Mesenchymal stem cell (in vitro differentiated cells and primary cell): ENCODE measurements around the gene PCDHGA9.

Experiments used
- DNase-seq: peaks from one replicate; pipeline ENCODE4 v3.0.0-alpha.2; 2013
- H2AFZ ChIP-seq: one replicate; pipeline ENCODE4 v1.6.1; 2013; ENCODE audit warnings: low read depth, mild to moderate bottlenecking, control low read depth, inconsistent platforms, low read length, moderate library complexity
- H2AK5ac ChIP-seq: 2 replicates; pipeline ENCODE4 v1.6.1; 2013; ENCODE audit warnings: low read length, moderate library complexity, mild to moderate bottlenecking, inconsistent platforms; ENCODE audit not compliant: severe bottlenecking
- H2BK120ac ChIP-seq: one replicate; pipeline ENCODE4 v1.6.1; 2013; ENCODE audit warnings: low read depth, mild to moderate bottlenecking, inconsistent platforms, low read length, moderate library complexity
- H2BK12ac ChIP-seq, 2 experiments: one replicate each; pipeline ENCODE4 v1.6.1; 2013; ENCODE audit warnings: inconsistent platforms in 2 of 2, low read length in 2 of 2, mild to moderate bottlenecking in 2 of 2, moderate library complexity in 2 of 2, control low read depth in 1 of 2
- H2BK15ac ChIP-seq: one replicate; pipeline ENCODE4 v1.6.1; 2013; ENCODE audit warnings: mild to moderate bottlenecking, low read depth, inconsistent platforms; ENCODE audit not compliant: poor library complexity, severe bottlenecking
- H2BK5ac ChIP-seq: 2 replicates; pipeline ENCODE4 v1.6.1; 2013; ENCODE audit warnings: low read depth, mild to moderate bottlenecking, low read length, control low read depth, inconsistent platforms; ENCODE audit not compliant: poor library complexity, severe bottlenecking
- H3K14ac ChIP-seq, 2 experiments: one replicate each; pipeline ENCODE4 v1.6.1; 2013; ENCODE audit warnings: inconsistent platforms in 2 of 2, low read length in 2 of 2, control low read depth in 1 of 2, mild to moderate bottlenecking in 1 of 2, moderate library complexity in 1 of 2
- H3K18ac ChIP-seq, 2 experiments: one replicate each; pipeline ENCODE4 v1.6.1; 2013; ENCODE audit warnings: inconsistent platforms in 2 of 2, low read length in 2 of 2, control low read depth in 1 of 2, low read depth in 1 of 2, mild to moderate bottlenecking in 1 of 2
- H3K23ac ChIP-seq, 2 experiments: one replicate each; pipeline ENCODE4 v1.6.1; 2013; ENCODE audit warnings: inconsistent platforms in 2 of 2, low read length in 2 of 2, mild to moderate bottlenecking in 2 of 2, moderate library complexity in 2 of 2, control low read depth in 1 of 2
- H3K27ac ChIP-seq: 2 replicates; pipeline ENCODE4 v1.5.1; 2013; ENCODE audit warnings: mild to moderate bottlenecking, moderate library complexity, low read length, control low read depth, inconsistent platforms; ENCODE audit not compliant: poor library complexity, severe bottlenecking
- H3K27me3 ChIP-seq, 2 experiments: 2 replicates each; pipeline versions ENCODE4 v1.6.1 to v1.7.0; 2013; ENCODE audit warnings: low read length in 2 of 2, mild to moderate bottlenecking in 2 of 2, moderate library complexity in 2 of 2, control low read depth in 1 of 2, inconsistent platforms in 1 of 2; ENCODE audit not compliant: control insufficient read depth in 1 of 2, insufficient read depth in 1 of 2
- H3K36me3 ChIP-seq, 2 experiments: 2 replicates each; pipeline versions ENCODE4 v1.6.1 to v1.7.0; 2013; ENCODE audit warnings: low read length in 2 of 2, control low read depth in 1 of 2, inconsistent platforms in 1 of 2, low read depth in 1 of 2, mild to moderate bottlenecking in 1 of 2; ENCODE audit not compliant: insufficient read depth in 2 of 2, control insufficient read depth in 1 of 2
- H3K4ac ChIP-seq, 2 experiments: one replicate each; pipeline ENCODE4 v1.6.1; 2013; ENCODE audit warnings: inconsistent platforms in 2 of 2, low read length in 2 of 2, mild to moderate bottlenecking in 2 of 2, moderate library complexity in 2 of 2, control low read depth in 1 of 2, low read depth in 1 of 2
- H3K4me1 ChIP-seq: 2 replicates; pipeline ENCODE4 v1.6.1; 2013; ENCODE audit warnings: low read depth, low read length, control low read depth; ENCODE audit not compliant: control insufficient read depth, insufficient read depth
- H3K4me2 ChIP-seq: 2 replicates; pipeline ENCODE4 v1.6.1; 2013; ENCODE audit warnings: low read length, mild to moderate bottlenecking, inconsistent platforms; ENCODE audit not compliant: poor library complexity, severe bottlenecking
- H3K4me3 ChIP-seq, 2 experiments: 2 replicates each; pipeline versions ENCODE4 v1.5.1 to v1.7.0; 2013; ENCODE audit warnings: low read length in 2 of 2, mild to moderate bottlenecking in 2 of 2, control low read depth in 1 of 2, low read depth in 1 of 2; ENCODE audit not compliant: insufficient read depth in 1 of 2
- H3K79me1 ChIP-seq: replicated peaks from 2 replicates; pipeline ENCODE4 v1.6.1; 2013; ENCODE audit warnings: mild to moderate bottlenecking, control low read depth, low read length, inconsistent platforms; ENCODE audit not compliant: poor library complexity, severe bottlenecking
- H3K9ac ChIP-seq: 2 replicates; pipeline ENCODE4 v1.7.0; 2013; ENCODE audit warnings: mild to moderate bottlenecking, low read length, moderate library complexity
- H3K9me3 ChIP-seq: 2 replicates; pipeline ENCODE4 v1.7.0; 2013; ENCODE audit warnings: mild to moderate bottlenecking, low read length; ENCODE audit not compliant: control insufficient read depth
- H4K8ac ChIP-seq: one replicate; pipeline ENCODE4 v1.6.1; 2013; ENCODE audit warnings: inconsistent platforms, mild to moderate bottlenecking, low read length, moderate library complexity
- H4K91ac ChIP-seq: one replicate; pipeline ENCODE4 v1.6.1; 2013; ENCODE audit warnings: mild to moderate bottlenecking, low read length, inconsistent platforms
- WGBS: methylation state at CpG from one replicate; pipeline ENCODE4 v1.1.7; 2013; ENCODE audit warnings: mixed read lengths; 5-methylcytosine and 5-hydroxymethylcytosine counted together

The PCDHGA9 gene

DNA sequence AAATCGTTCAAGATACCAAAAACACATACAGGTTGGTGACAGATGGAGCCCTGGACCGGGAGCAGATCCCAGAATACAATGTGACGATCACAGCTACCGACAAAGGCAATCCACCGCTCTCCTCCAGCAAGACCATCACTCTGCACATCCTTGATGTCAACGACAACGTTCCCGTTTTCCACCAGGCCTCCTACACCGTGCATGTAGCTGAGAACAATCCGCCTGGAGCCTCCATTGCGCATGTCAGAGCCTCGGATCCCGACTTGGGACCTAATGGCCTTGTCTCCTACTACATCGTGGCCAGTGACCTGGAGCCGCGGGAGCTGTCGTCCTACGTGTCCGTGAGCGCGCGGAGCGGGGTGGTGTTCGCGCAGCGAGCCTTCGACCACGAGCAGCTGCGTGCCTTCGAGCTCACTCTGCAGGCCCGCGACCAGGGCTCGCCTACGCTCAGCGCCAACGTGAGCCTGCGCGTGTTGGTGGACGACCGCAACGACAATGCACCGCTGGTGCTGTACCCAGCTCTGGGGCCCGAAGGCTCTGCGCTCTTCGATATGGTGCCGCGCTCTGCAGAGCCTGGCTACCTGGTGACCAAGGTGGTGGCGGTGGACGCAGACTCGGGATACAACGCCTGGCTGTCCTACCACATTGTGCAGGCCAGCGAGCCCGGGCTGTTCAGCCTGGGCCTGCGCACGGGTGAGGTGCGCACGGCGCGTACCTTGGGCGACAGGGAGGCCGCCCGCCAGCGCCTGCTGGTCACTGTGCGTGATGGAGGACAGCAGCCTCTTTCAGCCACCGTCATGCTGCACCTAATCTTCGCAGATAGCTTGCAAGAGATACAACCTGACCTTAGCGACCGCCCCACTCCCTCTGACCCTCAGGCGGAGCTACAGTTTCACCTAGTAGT, 30.8 kb upstream of the PCDHGA9 start:
- no peak for DNase-seq
- Histone ChIP-seq H2AK5ac (no peak overlapping the region), H2BK15ac (no peak overlapping the region), H3K23ac (no peak overlapping the region), H2BK5ac (no peak overlapping the region), H2BK120ac (no peak overlapping the region), H4K8ac (no peak overlapping the region), H3K14ac (no peak overlapping the region), H3K4me2 (no peak overlapping the region), H2BK12ac (no peak overlapping the region), H3K79me1 (no peaks in the 10 kb centered on the region), H2AFZ (no peak overlapping the region), H3K36me3 (peaks cover 0 to 8% of the 10 kb centered on the region in 2 experiments), H3K9me3 (peaks cover 48% of the 10 kb centered on the region), H3K4me1 (no peaks in the 10 kb centered on the region), H3K18ac (no peak overlapping the region), H3K27me3 (peaks cover 0 to 13% of the 10 kb centered on the region in 2 experiments), H3K9ac (no peak overlapping the region), H3K4me3 (peak overlapping the region; percentile 30 to 31), H3K27ac (no peak overlapping the region), H4K91ac (no peak overlapping the region), H3K4ac (no peak overlapping the region)
- WGBS: 94% methylated on average over 69 of the region's 69 CpGs

DNA sequence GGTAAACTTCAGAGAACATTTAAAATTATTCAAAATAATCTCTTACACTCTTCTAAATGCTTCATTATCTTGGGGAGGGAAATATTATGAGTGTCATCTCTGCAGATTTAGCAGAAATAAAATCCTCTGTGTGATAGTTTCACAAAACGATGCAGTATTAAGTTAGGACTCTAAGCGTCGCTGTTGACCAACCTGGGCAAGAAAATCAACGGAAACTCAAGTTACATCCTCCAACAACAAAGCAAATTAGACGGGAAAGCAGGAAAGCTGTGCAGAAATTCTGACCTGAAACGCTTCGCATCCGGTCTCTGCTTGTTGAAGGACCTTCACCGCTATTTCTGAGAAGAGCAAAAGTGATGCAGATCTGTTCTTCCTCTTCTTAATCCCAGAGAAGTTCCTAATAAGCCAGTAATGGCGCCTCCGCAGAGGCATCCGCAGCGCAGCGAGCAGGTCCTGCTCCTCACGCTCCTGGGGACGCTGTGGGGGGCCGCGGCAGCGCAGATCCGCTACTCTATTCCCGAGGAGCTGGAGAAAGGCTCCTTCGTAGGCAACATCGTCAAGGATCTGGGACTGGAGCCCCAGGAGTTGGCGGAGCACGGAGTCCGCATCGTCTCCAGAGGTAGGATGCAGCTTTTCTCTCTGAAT, 28.8 kb upstream of the PCDHGA9 start, which contains the start of gene PCDHGA6:
PCDHGA6 (plus strand) TSS at position 219 of the 645 bp plus-strand sequence; CDS start at position 412, 193 bp downstream.
- no peak within 1 kb of the TSS for H2BK5ac ChIP-seq
- H2AFZ ChIP-seq: no peak within 1 kb of the TSS
- H3K4me1 ChIP-seq: no peaks in the 10 kb centered on the region
- H3K18ac ChIP-seq: no peak within 1 kb of the TSS
- H3K9ac ChIP-seq: peak within 1 kb of the TSS; percentile 51
- H4K8ac ChIP-seq: no peak within 1 kb of the TSS
- H3K14ac ChIP-seq: no peak within 1 kb of the TSS
- H3K9me3 ChIP-seq: peaks cover 57% of the 10 kb centered on the region
- DNase-seq: no peak
- 89% methylated on average over 27 of the region's 27 CpGs for WGBS
- peak within 1 kb of the TSS in 1 of 2 experiments; percentile 75 for H3K4me3 ChIP-seq
- H3K4ac ChIP-seq: no peak within 1 kb of the TSS
- no peak within 1 kb of the TSS for H2BK120ac ChIP-seq
- no peaks in the 10 kb centered on the region for H3K79me1 ChIP-seq
- no peak within 1 kb of the TSS for H2BK15ac ChIP-seq
- no peak within 1 kb of the TSS for H4K91ac ChIP-seq
- H2BK12ac ChIP-seq: no peak within 1 kb of the TSS
- no peak within 1 kb of the TSS for H3K23ac ChIP-seq
- no peak within 1 kb of the TSS for H3K27ac ChIP-seq
- H3K4me2 ChIP-seq: no peak within 1 kb of the TSS
- peaks cover 0 to 8% of the 10 kb centered on the region in 2 experiments for H3K36me3 ChIP-seq
- H2AK5ac ChIP-seq: no peak within 1 kb of the TSS
- peaks cover 0 to 13% of the 10 kb centered on the region in 2 experiments for H3K27me3 ChIP-seq

DNA sequence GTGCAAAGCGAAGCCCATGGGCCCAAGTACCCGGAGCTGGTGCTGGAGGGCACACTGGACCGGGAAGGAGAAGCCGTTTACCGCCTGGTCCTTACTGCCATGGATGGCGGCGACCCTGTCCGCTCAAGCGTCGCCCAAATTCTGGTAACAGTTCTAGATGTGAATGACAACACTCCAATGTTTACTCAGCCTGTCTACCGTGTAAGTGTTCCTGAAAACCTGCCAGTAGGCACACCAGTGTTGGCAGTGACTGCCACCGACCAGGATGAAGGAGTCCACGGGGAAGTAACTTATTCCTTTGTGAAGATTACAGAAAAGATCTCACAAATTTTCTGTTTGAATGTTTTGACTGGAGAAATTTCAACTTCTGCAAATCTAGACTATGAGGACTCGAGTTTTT, 28.0 kb upstream of the PCDHGA9 start:
- WGBS: 91% methylated on average over 14 of the region's 14 CpGs

More for the DNA sequence above, 28.0 kb upstream of the PCDHGA9 start:
- no peak overlapping the region for H3K27ac ChIP-seq
- H3K23ac ChIP-seq: no peak overlapping the region
- H3K79me1 ChIP-seq: no peaks in the 10 kb centered on the region
- peaks cover 0 to 13% of the 10 kb centered on the region in 2 experiments for H3K27me3 ChIP-seq
- H3K36me3 ChIP-seq: peaks cover 0 to 8% of the 10 kb centered on the region in 2 experiments
- no peak overlapping the region for H4K8ac ChIP-seq
- H3K4me2 ChIP-seq: no peak overlapping the region
- H2AFZ ChIP-seq: no peak overlapping the region
- no peak overlapping the region for H2BK15ac ChIP-seq
- no peak overlapping the region for H2BK12ac ChIP-seq
- H3K4me1 ChIP-seq: no peaks in the 10 kb centered on the region
- no peak overlapping the region for H2BK120ac ChIP-seq
- H4K91ac ChIP-seq: no peak overlapping the region
- no peak overlapping the region for H3K9ac ChIP-seq
- no peak overlapping the region for H3K18ac ChIP-seq
- H3K9me3 ChIP-seq: peaks cover 60% of the 10 kb centered on the region
- H3K4ac ChIP-seq: no peak overlapping the region
- H3K4me3 ChIP-seq: peak overlapping the region in 1 of 2 experiments; percentile 75
- no peak overlapping the region for H2AK5ac ChIP-seq
- no peak overlapping the region for H2BK5ac ChIP-seq
- no peak for DNase-seq
- no peak overlapping the region for H3K14ac ChIP-seq
